NCI-H1436 treated with DMSO at 0.1 percent for 48 hours (cell line): ENCODE measurements around the gene GPATCH3.
"Not testable (repeated sequence)": the region's sequence is repeated elsewhere in the genome, so short reads cannot be mapped to it uniquely, and the experiment has no call there.

Experiments used
- DNase-seq: peaks from one replicate; lab custom pipeline; 2025; lab: John Stamatoyannopoulos, UW

GPATCH3 gene

DNA sequence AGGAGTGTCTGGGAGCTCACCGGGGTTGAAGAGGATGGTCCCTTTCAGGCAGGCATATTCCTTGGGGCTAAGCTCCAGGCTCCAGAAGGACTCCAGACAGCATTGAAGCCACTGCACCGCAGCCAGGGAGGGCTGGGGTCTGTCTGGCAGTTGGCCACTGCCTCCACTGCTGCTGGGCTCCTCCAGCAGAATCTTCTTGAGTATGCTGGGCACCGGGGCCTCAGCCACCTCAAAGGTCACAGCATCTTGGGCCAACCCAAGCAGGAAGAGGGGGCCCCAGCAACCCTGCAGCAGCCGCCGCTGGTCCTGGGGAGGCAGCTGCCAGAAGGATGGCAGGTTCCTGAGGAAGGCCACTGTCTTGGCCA, 13.1 kb upstream of the GPATCH3 start:
- DNase-seq, result no peak

DNA sequence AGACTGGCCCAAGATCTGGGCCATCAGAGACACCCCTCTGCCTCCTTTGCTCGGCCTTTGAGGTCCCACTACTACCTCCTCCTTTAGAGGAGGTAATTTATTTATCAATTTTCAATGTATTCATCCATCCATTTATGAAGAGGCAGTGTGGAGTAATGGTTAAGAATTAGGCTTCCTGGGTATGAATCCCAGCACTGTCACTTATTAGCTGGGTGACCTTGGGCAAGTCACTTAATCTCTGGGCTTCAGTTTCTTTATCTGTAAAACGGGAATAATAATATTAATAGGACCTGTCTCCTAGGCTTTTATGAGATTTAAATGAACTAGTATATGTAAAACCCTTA, 11.9 kb upstream of the GPATCH3 start:
- no peak for DNase-seq

DNA sequence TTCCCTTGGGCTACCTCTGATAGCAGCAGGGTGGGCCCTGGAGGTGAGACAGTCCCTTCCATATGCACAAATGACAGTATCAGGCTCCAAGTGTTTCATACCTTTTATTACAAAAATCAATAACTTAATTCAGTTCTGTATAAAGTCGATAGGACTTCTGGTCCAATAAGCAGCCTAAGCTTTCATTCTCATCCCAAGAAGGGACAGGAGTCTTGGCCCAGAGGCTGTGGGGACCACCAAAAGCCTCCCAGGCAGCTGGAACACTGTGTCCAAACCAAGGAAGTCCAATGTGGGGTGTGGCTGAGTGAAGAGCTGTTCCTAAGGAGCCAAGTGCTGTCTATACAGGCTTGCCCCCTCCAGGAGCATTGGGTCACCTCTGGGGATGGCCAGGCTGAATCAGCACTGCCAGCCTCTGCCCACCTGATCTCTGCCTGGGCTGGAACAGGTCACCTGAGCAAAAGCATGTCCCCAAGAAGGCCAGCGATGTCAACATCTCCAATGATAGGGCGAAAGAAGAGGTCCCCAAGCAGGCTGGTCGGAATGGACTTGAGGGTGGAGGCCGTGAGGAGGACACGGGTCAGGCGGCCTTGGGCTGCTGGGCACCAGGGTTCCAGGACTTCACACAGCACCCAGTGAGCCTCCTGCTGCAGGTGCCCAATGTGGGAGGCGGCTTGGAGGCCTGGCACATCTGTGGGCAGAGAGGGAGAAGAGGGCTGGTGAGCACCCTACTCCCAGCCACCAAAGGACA, 11.3 kb upstream of the GPATCH3 start:
- DNase-seq, result no peak

DNA sequence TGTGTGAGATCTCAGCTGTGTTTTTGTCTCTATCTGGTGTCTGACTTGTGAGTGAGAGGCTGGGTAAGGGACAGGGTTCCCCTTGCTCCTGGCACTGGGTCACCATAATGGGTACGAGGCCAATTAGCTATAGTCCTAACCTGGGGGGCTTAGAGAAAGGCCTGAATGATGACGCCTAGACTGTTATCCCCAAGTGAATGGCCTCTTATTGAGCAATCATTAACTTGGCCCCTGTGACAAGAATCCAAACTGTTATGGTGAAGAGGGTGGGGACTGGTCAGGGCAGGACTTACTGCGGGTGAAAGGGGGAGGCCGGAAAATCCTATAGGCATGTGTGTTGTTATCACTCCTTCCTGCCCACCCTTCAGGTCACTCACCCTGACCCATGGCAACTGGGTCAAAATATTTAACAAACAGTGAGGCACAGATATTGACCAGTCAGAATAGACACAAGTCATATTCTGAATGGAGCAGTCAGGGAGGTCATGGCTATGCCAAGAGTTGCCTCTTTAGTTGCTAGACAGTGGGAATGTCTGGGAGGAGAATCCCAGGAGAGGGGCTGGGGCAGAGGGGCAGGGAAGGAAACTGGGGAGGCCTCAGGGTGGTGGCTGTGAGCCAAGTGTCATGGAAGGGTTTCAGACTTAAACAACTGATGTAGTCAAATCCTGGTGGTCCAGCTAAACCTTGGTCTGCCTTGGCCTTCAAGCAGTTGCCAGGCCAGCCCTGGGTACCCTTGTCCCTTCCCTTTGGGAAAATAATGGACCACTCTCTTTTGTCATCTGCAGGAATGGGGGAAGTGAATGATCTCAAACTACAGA, 10.3 kb upstream of the GPATCH3 start:
- no peak for DNase-seq

DNA sequence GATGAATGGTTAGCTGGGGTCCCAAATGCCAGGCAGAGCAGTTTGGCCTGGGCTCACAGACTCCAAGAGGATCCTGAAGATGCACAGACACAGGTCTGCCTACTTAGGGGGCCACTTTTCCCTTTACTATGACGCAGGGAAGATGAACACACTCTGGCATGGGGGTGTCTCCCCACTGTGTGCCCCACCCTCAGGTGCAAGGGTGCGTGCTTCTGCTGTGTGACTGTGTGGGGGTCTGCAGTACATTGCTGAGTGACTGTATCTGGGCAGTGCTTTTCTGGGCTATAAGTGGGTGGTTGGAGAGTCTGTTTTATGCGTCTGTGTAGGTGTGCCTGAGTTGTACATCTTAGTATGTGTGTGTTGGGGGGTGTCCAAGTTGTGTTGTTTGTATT, 9.7 kb upstream of the GPATCH3 start:
- no peak for DNase-seq

DNA sequence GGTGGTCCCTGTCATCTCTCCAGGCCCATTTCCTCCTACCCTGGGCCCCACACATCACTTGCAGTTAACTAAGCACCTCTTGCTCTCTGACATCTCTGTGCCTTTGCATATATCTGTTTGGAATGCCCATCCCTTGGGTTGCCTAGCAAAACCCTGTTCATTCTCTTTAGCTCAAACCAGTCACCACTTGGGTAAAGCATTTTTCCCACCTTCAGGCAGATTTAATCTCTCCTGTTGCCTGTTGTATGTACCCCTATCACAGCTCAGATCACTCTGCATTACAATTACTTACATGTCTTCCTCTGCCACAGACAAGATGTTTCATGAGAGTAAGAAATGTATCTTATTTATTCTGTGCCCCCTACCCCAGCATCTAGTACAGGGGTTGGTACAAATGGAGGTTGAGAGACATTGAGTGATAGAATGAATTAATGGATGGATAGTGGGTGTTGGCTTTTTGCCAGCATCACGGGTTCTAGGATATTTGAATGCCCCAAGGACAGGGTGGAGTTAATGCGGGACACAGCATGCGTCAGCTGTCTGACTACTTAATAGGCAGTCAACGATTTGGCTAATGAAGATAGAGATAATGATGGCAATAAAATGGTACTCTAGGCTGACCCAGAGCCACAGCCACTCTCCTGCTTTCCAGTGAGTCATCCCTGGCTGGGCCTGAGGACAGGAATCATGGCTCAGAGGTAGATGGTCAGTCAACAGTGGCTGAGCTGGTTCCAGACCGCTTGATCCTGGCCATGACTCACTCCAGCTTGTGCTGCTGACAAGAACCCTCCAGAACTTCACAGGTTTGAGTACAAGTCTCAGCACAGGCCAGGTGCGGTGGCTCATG, 7.0 kb upstream of the GPATCH3 start:
- DNase-seq, result no peak

DNA sequence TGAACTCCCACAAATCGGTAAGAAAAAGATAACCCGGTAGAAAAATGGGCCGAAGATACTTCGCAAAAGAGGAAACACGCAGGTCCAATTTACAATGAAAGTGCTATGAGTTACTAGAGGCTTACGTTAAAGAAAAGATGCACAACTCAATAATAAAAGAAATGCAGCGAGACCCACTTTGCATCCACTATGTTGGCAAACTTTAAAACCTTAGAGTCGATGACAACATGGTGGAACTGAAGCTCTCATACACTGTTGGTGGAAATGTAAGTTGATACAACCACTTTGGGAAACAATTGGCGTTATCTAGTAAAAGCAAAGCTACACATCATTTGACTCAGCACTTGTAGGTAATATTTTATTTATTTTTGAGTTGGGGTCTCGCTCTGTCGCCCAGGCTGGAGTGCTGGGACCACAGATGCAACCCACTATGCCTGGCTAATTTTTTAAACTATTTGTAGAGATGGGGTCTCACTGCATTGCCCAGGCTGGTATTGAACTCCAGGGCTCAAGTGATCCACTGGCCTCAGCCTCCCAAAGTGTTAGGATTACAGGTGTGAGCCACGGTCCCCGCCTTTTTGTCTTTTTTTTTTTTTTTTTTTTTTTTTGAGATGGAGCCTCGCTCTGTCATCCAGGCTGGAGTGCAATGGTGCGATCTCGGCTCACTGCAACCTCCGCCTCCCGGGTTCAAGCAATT, 696 bp upstream of the GPATCH3 start:
- no peak for DNase-seq

DNA sequence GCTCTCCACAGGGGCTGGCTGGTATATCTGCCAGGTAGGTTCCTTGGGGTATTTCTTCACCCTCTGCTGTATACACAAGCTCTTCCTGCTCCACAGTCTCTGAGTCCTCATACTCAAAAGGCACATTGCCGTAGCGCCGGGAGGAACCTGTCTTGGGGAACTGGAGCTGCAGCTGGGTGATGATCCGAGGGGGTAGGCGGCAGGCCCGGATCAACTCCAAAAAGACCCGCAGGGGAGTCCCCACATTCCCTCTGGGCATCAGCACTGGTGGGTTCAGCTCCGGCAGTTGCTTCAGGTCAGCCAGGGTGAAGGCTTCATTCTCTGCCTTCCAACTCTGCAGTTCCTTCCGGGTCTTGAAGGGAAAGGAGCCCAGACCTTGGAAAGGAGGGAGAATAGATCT, 2.9 kb downstream of the GPATCH3 start:
- no peak for DNase-seq

DNA sequence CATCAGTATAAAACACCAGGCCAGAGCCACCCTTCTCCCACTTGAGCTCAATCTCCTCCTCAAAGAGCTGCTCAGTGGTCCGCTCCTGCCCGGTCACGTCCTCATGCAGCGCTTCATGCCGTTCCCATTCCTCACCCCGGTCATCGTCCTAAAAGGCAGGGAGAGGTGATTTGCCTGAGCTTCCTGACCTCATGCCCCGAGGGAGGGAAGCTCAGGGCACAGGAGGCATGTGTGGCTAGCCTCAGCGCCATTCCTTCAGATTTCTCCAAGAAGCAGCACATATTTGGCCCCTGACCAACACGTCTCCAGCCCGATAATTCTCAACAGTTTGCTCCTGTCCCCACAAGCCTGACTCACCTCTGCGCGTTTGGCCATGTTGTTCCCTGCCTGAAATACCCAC, 6.0 kb downstream of the GPATCH3 start:
- DNase-seq, result no peak

DNA sequence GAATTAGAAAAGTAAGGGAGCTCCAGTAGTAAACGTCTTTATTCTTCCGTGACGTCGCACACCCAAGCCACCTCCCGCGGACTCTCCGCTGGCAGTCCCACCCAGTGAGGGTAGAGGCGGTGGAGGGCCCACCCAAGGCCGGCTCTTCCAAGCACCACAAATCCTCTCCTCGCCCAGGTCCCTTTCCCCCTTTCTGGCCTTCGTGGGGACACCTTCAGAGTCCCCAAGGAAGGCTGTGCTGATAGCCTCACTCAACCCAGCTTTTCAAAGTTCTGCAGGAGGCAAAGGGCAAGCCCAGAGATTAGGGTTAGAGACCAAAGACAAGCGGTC, 9.8 kb downstream of the GPATCH3 start:
- DNase-seq, result no peak

DNA sequence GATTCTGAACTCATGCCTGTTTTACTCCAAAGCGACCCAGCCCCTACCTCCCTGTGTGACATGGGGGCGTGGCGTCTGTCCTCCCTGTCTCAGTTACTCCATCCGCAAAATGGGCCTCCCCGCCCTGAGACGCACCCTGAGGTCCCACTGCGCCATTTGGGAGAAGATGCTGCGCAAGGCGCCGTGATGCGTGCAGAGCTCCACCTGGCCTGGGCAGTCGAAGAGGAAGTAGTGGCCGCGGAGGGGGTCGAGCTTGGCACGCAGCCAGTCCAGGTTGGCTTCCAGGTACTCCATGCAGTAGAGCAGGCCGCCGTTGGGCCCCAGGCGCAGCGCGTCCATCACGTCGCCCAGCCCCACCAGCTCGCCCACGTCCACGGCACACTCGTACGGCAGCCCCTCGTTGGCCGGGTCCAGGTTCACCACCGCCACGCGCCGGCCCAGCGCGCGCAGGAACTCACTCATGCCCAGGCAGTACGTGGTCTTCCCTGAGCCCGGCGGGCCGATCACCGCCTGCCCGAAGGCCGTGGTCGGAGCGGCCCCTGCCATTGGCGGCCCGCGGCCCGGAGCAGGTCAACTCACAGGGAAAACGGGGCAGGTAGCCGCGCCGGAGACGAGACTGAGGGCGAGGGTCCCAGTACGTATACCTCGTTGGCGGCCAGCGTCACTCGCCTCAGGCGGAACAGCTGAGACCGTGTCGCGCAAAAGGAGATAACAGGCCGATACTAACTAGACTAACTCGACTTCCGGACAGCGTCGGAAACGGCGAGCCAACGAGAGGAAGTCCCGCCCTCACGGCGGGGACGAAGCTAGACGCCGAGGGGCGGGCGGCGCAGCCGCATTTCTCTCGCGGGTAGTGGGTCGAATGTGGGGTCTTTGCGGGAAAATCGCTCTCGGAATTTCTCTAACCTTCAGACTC, 10.5 kb downstream of the GPATCH3 start, which contains the start of gene GPN2:
Gene GPN2, minus strand, starts transcription at position 733 of the 916 bp plus-strand sequence. Its CDS starts 187 bp downstream, at position 546.
- peak; percentile 33 for DNase-seq

DNA sequence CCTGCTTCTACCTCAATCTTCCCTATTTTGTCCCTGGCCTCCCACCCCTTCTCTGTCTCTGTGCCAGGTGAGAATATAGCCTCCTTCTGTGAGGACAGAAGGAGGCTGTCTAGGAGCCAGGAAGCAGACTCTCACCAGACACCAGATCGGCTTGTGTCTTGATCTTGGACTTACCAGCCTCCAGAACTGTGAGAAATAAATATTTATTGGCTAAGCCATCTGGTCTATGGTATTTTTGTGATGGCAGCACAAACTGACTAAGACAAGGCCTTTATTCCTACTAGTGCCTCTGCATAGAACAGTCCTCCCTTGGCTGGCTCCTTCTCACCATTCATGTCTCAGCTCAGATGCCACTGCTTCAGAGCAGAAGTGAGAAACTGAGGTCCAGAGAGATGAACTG, 12.0 kb downstream of the GPATCH3 start:
- DNase-seq, result no peak

DNA sequence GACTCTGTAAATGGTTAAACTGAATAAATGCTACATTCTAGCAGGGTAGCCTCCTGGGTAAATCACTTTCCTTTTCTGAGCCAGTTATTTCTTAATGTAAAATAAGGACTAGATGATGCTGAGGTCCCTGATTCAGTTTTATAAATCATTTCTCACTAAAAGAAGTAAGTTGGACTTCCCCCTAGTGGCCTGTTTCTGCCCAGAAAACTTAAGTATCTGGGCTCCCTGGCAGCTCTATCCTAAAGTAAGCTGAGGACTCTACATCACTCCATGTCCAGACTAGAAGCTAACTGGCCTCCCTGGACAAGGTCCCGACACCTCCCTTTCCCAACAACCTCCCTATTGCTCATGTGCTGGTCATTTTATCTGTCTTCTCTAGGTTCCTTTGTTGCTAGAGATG, 13.1 kb downstream of the GPATCH3 start:
- DNase-seq, result no peak

DNA sequence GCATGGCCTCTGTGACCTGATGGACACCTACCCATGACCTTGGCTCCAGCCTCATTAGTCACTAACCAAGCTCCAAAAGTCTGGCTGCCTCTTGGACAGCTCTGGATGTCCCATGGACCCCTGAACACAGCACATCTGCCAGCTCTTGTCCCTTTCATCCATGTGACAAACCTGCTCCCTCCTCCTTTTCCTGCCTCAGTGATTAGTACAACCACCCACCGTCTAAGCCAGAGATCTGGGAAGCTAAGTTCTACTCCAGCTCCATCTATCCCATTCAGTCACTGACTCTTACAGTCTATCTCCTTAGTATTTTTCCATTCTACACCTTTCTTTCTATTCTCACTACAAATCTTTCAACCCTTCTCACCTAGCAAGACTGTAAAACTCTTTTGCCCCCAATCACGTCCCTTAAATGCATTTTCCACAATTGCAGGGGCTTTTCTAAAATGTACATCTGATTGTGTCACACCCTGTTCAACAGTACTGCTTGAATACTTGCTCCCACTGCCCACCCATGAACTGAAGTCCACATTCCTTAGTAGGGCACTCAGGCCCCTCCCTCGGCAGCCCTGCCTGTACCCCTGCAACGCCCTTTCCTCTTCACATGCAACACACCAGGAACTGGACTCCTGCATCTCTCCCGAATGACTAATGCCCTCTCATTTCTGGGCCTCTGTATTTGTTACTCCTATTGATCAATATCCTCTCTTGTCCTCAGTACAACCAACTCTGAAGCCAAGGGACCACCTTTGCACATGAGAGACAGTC, 17.4 kb downstream of the GPATCH3 start:
- DNase-seq, result no peak

DNA sequence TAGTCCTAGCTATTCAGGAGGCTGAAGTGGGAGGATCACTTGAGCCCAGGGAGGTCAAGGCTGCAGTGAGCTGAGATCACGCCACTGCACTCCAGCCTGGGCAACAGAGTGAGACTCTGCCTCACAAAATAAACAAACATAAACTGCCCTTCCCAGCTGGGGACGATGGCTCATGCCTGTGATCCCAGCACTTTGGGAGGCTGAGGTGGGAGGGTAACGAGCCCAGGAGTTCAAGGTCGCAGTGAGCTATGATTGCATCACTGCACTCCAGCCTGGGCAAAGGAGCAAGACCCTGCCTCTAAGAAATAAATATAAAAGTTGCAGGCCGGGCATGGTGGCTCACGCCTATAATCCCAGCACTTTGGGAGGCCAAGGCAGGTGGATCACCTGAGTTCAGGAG, 18.7 kb downstream of the GPATCH3 start:
- DNase-seq, result not testable (repeated sequence)

DNA sequence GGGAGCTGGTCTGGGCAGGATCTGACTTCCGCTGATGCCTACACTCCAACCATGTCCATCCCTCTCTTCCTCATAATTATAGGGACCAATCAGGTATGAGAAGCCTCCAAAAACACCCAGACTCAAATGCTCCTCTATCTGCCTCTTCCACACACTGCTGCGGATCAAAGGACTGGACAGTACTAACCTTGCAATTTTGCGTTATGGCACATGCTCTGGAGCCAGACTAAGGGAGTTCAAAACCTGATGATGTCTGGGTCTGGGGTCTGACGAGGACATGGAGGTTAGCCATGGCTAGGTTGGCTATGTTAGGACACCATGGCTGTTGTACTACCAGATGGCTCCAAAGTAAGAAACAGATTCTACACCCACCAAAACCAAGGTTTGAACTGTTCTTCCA, 20.5 kb downstream of the GPATCH3 start:
- no peak for DNase-seq

DNA sequence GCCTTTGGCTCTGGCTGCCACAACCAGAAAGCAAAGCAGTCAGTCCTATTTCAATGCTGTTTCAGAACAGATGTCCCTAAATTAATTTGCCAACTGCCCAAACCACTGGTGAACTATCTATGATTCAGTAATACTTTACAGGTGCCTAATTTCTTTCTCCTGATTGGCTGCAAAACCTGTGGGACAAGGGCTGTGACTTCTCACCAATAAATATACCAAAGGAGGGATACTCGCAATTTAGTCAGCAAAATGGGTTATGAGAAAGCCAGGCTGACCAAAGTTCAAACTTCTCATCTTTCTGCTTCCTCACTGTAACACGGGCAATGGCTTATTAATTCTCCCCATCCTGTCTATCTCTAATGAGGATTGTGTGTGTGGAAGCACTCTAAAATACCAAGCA, 22.9 kb downstream of the GPATCH3 start:
- DNase-seq, result no peak

DNA sequence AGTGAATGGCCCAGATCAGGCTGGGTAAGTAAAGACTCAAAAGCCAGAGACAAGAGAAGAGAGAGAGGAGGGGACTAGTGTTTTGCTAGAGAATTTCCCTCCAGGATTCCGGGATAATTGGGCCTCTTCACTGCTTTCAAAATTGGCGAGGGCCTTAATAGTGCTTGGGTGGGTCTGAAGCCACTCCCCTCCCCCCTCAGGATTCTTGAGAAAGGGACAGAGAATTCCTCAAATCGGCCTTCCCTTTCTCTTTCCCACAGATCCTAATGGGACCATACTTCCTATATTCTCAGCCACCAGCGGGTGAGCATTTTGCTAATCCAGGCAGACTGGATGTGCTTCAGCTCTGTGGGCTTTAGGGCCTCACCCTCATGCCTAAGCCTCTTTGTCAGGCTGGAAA, 25.4 kb downstream of the GPATCH3 start:
- no peak for DNase-seq

DNA sequence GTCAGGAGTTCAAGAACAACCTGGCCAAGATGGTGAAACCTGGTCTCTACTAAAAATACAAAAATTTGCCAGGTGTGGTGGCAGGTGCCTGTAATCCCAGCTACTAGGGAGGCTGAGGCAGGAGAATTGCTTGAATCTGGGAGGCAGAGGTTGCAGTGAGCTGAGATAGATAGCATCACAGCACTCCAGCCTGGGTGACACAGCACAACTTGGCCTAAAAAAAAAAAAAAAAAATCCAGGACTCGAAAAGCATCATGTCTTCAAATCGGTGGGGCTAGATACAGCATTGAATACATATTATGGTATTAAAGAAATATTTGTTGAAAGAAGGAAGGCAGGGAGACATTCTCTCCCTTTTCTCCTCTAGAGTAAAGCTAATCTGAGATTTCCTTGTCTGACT, 27.2 kb downstream of the GPATCH3 start:
- not testable (repeated sequence) for DNase-seq
